Endothelial cell of umbilical vein (primary cell): ENCODE data around the gene ZNF628.

Experiments used
- POLR2A ChIP-seq: IDR thresholded peaks from 2 replicates; pipeline ENCODE4 v1.6.1; 2012; ENCODE audit warnings: low read depth, mild to moderate bottlenecking, control low read depth, low read length
- TF ChIP-seq, protein P1 (sequence below), 2 donors: IDR thresholded peaks; 1 replicate in 1 of 2; 2 replicates in 1 of 2; pipeline ENCODE4 v1.5.1; 2011; ENCODE audit warnings: low read length in 2 of 2, mild to moderate bottlenecking in 2 of 2, moderate library complexity in 2 of 2, control low read depth in 1 of 2, inconsistent platforms in 1 of 2, low read depth in 1 of 2; ENCODE audit not compliant: insufficient read depth in 1 of 2; ENCODE audit errors: extremely low read depth in 1 of 2

DNA sequence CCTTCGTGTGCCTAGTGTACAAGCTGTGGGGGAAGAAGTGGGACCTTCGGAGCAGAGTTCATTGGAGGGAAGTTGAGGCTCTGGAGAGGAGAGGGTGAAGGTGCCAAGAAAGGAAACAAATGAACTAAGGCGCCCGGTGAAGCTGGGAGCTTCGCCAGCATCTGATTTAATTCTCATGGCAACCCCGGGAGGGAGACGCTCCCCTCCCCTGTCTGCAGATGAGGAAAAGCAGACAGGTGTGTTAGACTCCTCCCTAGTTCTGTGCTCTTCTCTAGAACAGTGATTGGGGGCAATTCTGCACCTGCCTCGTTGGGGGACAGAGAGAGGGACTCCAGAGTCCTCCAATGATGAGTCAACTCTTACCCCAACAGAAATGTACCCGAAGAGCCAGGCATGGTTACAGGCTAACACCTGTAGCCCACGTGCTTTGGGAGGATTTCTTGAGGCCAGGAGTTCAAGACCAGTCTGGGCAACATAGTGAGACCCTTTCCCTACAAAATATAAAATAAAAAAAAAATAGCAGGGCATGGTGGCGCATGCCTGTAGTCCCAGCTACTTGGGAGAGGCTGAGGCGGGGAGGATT lies 16.0 kb downstream of the ZNF628 start:
- no peak for TF ChIP-seq POLR2A
- TF ChIP-seq, protein P1, sequence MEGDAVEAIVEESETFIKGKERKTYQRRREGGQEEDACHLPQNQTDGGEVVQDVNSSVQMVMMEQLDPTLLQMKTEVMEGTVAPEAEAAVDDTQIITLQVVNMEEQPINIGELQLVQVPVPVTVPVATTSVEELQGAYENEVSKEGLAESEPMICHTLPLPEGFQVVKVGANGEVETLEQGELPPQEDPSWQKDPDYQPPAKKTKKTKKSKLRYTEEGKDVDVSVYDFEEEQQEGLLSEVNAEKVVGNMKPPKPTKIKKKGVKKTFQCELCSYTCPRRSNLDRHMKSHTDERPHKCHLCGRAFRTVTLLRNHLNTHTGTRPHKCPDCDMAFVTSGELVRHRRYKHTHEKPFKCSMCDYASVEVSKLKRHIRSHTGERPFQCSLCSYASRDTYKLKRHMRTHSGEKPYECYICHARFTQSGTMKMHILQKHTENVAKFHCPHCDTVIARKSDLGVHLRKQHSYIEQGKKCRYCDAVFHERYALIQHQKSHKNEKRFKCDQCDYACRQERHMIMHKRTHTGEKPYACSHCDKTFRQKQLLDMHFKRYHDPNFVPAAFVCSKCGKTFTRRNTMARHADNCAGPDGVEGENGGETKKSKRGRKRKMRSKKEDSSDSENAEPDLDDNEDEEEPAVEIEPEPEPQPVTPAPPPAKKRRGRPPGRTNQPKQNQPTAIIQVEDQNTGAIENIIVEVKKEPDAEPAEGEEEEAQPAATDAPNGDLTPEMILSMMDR (IDR thresholded peaks at IDR 0.05; ENCODE audit: extremely low read depth in 1 of 2, insufficient read depth in 1 of 2, low read depth in 1 of 2, low read length in 2 of 2), result no peak
